DND-41 (cell line): ENCODE measurements around the gene TBL1X.

Experiments used
- EZH2 ChIP-seq: IDR thresholded peaks from 3 replicates; pipeline ENCODE4 v1.6.1; 2012; ENCODE audit warnings: borderline replicate concordance, low read depth, mild to moderate bottlenecking, moderate library complexity, low read length, inconsistent platforms; ENCODE audit not compliant: severe bottlenecking
- TF ChIP-seq, protein P1 (sequence below): IDR thresholded peaks from 2 replicates; pipeline ENCODE4 v1.5.1; 2012; ENCODE audit warnings: borderline replicate concordance, low read length, moderate library complexity, mild to moderate bottlenecking; ENCODE audit not compliant: poor library complexity, severe bottlenecking; ENCODE audit errors: extremely low read depth

DNA sequence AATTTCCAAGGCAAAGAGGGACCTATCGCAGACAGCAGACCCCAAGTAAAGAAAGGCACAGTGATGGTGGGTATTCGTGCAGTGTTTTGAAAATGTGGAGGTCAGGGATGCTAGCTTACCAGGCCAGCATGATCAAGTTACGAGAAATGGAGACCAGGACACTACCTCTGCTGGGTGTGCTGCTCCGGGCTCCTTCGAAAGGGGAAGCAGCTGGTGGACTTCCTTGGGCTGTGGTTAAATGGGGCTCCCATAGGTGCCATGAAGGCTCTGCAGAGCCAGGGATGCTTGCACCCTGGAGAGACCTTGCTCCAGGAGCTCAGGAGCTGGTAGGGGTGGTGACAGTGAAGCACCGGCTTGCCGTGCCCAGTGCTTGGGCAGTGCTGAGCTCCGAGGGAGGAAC lies 68.8 kb downstream of the TBL1X start:
- TF ChIP-seq, protein P1, sequence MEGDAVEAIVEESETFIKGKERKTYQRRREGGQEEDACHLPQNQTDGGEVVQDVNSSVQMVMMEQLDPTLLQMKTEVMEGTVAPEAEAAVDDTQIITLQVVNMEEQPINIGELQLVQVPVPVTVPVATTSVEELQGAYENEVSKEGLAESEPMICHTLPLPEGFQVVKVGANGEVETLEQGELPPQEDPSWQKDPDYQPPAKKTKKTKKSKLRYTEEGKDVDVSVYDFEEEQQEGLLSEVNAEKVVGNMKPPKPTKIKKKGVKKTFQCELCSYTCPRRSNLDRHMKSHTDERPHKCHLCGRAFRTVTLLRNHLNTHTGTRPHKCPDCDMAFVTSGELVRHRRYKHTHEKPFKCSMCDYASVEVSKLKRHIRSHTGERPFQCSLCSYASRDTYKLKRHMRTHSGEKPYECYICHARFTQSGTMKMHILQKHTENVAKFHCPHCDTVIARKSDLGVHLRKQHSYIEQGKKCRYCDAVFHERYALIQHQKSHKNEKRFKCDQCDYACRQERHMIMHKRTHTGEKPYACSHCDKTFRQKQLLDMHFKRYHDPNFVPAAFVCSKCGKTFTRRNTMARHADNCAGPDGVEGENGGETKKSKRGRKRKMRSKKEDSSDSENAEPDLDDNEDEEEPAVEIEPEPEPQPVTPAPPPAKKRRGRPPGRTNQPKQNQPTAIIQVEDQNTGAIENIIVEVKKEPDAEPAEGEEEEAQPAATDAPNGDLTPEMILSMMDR, result no peak
- no peak for TF ChIP-seq EZH2
